HG03066 (cell line): ENCODE data around the gene SIGLEC9.

Source experiments
- ATAC-seq: cut with Tn5 transposase; IDR thresholded peaks from one replicate; pipeline ENCODE4 v1.9.1; 2021; ENCODE audit warnings: low read depth; ENCODE audit not compliant: unreplicated experiment

The SIGLEC9 gene

DNA sequence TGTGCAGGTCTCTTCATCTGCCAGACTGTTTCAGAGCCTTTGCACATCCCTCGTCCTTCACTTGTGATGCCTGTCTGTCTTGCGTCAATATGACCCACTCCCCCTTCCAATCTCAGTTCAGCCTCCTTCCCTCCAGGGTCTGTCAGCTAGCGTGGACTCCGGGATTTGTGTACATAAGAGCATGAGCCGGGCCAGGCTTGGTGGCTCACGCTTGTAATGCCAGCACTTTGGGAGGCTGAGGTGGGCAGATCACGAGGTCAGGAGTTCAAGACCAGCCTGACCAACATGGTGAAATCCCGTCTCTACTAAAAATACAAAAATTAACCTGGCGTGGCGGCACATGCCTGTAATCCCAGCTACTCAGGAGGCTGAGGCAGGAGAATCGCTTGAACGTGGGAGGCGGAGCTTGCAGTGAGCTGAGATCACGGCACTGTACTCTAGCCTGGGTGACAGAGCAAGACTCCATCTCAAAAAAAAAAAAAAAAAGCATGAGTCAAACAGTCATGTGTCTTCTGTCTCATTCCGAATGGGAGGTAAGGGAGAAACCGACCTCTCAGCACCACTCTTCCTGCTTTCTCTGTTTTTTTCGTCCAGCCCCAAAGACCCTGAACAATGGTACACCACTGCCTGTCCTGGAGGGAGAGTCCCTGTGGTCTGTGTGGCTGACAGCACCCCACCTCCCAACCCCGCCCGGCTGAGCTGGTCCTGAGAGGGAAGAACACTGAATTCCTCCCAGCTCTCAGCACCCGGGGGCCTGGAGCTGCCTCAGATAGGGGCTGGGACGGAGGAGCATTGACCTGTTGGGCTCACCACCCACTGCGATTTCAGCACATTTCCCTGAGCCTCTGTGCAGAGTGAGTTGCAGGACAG lies 2.4 kb upstream of the SIGLEC9 start:
- ATAC-seq, result no peak

DNA sequence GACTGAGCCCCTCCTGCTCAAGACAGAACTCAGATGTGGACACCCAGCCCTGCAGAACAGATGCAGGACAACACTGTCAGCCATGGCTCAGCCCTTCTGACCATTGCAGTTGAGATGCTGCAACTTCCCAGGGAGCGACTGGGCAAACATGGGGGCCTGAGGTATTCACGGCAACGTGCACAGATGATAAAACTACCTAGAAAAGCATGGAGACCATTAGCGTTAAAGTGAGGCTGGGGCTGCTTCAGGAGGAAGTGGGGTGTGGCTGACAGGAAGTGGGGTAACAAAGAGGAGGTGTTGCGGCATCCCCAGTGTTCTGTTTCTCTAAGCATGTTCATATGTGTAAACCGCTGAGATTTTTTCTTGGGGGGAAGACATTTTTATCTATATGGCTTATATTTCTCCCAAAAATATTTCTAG lies 1.3 kb upstream of the SIGLEC9 start:
- ATAC-seq, result no peak

DNA sequence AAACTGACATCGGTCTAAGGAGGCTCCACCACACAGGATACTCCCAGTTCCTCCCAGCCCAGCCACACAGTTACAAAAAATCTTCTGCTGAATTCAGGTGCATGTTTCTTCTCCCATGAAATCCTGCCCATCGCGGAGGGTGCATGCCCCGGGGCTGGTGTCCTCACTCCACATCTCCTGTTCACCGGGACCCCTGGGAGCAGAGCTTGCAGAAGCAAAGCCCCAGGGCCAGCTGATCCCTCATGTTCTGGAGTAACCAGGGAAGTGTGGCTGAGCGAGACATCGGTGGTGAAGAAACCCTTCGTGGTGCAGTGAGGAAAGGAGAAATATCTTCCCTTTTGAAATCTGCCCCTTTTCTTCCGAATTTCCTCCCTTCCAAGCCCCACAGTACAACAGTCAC lies 904 bp upstream of the SIGLEC9 start:
- ATAC-seq, result no peak

DNA sequence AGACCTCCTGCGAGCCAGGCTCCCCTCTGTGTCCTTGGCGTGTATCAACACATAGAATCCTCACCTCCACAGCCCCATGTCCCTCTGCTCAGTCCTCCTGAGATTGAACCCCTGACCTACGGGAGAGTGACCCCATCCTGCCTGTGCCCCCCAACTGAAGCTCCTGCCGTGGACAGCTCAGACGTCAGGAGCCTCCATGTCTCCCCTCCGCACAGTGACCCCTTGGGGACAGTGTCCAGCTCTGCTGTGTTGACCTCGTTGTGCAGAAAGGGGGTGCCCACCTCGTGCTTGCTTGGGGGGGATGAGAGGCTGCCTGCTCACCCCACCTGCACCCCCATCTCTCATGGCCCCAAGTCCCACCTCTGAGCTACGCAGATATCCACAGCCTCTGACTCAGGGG lies 490 bp upstream of the SIGLEC9 start:
- ATAC-seq, result no peak

DNA sequence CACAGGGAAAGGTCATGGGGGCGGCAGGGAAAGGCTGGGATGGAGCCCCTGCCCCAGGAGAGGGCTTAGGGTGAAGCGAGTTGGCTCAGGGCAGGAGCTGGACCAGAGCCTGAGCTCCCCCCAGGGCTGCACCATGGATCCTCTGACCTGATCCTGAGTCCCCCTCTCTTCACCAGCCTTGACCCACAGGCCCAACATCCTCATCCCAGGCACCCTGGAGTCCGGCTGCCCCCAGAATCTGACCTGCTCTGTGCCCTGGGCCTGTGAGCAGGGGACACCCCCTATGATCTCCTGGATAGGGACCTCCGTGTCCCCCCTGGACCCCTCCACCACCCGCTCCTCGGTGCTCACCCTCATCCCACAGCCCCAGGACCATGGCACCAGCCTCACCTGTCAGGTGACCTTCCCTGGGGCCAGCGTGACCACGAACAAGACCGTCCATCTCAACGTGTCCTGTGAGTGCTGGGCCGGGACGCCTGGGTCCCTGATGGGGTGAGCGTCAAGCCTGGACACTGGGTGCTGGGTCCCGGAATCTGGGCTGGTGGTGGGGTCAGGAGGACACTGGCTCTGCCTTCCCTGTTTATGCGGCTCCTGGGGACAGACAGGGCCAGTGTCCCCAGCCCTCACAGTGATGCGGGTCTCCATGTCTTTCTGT lies 842 bp downstream of the SIGLEC9 start:
- no peak for ATAC-seq

DNA sequence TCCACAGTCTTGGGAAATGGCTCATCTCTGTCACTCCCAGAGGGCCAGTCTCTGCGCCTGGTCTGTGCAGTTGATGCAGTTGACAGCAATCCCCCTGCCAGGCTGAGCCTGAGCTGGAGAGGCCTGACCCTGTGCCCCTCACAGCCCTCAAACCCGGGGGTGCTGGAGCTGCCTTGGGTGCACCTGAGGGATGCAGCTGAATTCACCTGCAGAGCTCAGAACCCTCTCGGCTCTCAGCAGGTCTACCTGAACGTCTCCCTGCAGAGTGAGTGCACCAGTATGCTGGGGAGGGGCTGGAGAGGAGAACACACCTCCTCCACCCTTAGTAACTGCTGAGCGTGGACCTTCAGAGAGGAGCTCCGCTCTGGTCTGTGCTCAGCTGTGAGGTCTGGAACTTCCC lies 2.3 kb downstream of the SIGLEC9 start:
- no peak for ATAC-seq

DNA sequence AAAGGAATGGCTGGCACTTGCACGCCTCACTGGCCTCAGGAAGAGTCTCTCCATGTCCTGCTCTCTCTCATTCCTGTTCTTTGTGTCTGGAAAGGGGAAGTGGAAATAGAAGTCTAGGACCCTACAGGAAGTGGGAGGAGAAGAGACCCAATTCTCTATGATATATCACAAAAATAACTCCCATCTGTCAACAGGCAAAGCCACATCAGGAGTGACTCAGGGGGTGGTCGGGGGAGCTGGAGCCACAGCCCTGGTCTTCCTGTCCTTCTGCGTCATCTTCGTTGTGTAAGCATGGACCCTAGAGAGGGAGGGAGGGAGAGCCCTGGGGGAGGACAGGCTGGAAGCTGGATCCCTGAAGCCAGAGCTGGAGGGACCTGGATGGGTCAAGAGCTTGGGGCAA lies 3.0 kb downstream of the SIGLEC9 start:
- no peak for ATAC-seq

DNA sequence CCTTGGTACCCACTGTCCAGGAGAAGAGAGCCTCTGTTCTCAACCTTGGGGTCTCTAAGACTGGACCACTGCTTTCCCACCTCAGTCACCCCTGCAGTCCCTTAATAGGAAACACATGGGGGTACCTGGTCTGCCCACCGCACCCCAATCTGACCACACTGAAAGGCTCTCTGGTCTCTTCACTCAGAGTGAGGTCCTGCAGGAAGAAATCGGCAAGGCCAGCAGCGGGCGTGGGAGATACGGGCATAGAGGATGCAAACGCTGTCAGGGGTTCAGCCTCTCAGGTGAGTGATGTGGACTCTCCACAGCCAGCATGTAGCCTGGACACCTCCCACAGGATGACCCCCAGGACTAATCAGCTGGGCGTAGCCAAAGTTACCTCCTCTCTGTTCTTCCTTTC lies 3.5 kb downstream of the SIGLEC9 start:
- ATAC-seq, result no peak

DNA sequence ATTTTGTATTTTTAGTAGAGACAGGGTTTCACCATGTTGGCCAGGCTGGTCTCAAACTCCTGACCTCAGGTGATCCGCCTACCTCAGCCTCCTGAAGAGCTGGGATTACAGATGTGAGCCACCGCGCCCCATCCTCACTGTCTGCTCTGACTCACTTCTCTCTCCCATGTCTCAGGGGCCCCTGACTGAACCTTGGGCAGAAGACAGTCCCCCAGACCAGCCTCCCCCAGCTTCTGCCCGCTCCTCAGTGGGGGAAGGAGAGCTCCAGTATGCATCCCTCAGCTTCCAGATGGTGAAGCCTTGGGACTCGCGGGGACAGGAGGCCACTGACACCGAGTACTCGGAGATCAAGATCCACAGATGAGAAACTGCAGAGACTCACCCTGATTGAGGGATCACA lies 5.0 kb downstream of the SIGLEC9 start:
- ATAC-seq, result no peak

DNA sequence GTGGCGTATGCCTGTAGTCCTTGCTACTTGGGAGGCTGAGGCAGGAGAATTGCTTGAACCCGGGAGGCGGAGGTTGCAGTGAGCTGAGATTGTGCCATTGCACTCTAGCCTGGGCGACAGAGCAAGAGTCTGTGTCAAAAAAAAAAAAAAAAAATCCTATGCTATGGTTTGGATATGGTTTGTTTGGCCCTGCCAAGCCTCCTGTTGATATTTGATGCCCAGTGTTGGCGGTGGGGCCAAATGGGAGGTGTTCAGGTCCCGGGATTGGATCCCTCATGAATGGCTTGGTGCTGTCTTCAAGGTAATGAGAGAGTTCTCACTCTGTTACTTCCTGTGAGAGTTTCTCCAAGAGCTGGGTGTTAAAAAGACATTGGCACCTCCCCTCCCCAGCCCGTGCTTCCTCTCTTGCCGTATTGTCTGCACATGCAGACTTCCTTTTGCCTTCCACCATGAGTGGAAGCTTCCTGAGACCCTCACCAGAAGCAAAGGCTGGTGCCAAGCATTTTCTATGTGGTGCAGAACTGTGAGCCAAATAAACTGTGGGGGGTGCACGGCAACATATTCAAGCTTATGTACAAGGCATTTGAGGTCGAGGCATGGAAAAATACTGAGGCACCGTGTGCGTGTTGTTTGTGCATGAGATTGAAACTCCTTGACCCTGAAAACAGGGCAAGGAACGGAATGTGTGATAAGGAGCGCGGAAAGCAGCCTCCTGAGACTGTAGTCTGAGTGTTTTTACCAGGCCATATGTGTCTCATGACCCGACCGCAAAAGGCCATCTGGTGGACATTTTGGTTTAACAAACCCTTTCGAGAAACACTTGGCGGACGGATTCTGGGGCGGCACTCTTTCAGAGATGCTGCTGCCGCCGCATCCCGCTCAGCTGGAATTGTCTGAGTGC lies 7.3 kb downstream of the SIGLEC9 start:
- no peak for ATAC-seq

DNA sequence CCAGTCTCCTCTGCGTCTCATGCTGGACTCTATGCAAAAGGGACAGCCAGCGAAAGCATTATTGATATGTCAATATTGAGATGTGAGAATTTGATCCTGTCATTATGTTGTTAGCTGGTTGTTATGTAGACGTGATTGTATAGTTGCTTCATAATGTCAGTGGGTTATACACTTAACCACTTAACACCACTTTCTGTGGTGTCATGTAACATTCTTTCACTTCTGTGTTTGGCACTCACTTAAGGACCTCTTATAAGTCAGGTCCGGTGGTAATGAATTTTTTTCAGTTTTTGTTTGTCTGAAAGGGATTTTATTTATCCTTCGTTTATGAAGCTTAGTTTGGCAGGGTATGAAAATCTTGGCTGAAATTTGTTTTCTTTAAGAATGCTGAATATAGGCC lies 10.3 kb downstream of the SIGLEC9 start:
- no peak for ATAC-seq

DNA sequence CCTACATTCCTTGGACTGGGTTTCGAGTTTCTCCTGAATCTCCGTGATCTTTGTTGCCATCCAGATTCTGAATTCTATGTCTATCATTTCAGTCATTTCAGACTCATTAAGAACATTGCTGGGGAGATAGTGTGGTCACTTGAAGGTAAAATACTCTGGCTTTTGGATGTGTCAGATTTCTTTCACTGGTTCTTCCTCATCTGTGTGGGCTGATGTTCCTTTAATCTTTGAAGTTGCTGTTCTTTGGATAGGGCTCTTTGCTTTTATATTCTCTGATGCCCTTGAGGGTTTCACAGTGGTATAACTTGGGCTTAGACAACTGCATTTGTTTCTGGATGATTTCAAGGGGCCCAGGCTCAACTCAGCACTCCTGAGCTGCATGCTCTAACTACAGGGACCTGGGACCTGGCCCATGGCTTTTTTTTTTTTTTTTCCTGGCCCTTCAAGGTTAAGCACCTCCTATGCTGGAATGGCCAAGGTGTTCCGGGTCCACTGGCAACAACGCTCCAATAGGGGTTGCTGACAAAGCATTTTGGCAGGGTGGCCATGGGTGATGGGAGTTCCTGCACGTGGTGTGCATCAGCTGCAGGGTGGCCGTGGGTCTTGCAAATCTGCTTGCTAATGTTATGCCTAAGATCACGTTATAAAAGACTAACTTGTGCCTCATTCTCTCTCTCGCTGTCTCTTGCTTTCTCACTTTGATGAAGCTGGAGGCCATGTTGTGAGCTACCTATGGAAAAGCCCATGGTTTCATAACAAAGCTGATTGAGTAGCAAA lies 11.5 kb downstream of the SIGLEC9 start:
- no peak for ATAC-seq

DNA sequence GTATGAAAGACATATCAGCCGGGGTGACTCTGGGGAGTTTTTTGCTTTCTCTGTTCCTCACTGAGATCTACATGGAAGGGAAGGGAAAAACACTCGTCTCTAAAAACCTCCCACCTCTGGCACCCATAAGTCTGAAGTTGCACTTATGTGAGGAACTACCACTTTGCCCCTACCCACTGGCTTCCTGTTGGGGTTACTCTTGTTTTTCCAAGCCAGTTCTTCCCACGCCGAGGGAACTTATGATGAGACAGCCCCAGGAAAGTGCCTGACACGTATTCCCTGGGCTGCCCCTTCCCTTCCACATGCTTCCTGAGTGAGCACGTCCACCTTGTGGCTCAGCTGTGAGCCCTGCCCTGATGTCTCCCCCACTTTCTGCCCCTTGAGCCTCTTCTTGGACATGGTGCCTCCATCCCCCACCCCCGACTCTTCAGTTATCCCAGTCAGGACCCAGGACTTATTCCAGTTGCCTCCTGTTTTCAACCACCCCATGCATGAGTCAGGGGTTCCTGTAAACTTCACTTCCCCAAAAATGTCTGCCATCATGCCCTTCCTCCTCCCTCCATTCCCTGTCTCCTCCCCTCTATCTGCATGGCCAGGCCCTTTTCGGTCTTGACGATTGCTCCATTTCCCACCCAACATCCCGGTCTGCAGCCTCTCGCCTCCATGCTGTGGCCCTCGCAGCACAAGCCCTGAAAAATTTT lies 12.3 kb downstream of the SIGLEC9 start:
- no peak for ATAC-seq

DNA sequence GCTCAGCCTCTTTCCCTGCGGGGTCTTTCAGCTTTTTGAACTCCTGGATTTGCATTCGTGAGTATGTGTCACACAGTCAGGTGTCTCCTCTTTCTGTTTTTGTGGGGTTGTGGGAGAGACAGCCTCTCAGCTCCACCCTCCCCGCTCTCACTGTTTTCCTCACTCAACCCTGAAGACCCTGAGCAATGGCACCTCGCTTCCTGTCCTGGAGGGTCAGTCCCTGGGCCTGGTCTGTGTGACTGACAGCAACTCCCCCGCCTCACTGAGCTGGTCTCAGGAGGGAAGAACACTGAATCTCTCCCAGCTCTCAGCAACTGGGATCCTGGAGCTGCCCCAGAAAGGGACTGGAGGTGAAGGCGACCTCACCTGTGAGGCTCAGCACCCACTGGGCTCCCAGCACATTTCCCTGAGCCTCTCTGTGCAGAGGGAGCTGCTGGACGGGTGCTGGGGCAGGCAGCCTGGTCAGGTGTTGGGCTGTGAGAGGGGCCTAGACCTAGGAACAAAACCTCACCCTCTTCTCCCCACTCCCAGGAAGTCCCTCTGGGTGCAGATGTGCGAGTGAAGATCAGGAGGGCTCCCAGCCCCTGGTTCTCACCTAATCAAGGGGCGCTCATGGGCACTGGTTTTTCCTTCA lies 13.2 kb downstream of the SIGLEC9 start:
- no peak for ATAC-seq

DNA sequence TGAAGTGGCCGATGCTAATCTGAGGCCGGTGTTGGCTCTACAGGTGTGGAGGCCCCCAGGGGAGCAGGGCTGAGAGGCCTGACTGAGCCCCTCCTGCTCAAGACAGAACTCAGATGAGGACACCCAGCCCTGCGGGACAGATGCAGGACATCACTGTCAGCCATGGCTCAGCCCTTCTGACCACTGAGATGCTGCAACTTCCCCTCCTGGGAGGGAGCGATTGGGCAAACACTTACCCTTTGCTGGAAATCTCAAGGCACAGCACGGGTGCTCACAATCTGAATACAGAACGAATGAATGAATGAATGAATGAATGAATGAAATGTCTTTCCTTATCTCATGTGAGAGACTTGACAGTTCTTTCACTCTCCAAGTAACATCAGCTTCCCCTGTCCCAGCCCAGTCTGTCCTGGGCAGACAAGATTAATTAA lies 13.9 kb downstream of the SIGLEC9 start:
- no peak for ATAC-seq

DNA sequence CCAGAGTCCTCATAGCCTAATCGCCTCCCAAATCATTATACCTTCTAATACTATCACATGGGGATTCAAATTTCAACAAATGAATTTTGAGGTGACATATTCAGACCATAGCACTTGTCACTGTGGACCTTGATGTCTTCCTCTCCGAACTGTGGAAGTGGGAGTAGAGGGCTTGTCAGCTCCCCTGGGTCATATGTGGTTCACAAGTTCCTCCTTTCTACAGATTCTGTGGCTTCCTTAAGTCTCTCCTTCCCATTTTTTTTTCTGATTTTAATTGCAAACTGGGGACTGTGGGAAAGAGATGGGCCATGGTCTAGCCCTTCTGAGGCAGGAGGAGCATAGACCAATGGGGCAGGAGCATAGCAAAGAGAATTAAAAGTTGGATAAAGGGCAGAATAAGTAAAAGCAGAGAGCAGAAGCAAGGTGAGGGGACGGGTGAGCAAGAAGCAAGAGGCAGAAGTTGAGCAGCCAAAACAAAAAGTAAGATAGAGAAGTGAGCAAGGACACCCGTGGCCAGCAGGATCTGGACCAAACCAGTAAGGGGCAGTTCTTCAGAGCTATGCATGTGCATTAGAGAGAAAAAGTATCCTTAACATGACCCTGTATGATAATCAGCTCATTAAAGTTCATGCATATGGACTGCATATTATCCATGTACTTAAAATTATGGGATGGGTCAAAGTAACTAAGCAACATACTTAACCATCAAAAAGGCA lies 14.8 kb downstream of the SIGLEC9 start:
- no peak for ATAC-seq

DNA sequence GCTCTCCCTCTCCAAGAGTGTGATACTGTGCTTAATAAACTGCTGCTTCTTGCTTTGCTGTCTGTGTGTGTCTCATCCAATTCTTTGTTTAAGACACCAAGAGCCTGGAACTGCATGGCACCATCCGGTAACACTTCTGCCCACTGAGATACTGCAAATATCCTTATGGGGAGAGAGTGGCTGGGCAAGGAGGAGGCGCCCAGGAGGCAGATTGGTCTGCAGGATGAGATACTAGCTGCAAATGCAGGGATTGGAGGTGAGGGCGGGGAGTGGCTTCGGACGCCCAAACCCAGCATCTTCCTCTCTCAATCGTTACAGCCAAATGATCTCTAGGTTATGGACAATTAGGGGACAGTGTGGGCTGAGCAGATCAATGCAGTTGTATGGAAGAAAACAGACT lies 15.7 kb downstream of the SIGLEC9 start:
- ATAC-seq, result no peak

DNA sequence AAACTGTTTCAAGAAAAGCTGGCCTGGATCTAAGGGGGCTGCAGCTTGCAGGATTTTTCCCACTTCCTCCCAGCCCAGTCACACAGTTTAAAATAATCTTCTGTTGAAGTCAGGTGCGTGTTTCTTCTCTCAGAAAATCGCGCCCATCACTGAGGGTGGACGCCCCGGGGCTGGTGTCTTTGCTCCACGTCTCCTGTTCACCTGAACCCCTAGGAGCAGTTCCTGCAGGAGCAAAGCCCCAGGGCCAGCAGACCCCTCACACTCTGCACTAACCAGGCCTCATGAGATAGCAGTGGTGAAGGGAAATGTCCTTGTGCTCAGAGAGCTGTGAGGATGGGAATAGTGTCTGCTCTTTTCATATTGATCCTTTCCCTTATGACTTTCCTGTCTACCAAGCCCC lies 16.5 kb downstream of the SIGLEC9 start:
- no peak for ATAC-seq

DNA sequence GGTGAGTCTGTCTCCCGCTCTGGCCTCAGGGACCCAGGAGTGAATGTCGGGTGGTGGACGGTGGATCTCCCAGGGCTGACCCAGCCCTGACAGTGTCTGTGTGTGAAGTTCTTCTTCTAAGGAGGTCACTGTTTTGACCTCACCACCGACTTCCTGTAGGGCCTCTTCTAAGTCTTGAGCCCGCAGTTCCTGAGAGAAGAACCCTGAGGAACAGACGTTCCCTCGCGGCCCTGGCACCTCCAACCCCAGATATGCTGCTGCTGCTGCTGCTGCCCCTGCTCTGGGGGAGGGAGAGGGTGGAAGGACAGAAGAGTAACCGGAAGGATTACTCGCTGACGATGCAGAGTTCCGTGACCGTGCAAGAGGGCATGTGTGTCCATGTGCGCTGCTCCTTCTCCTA lies 17.4 kb downstream of the SIGLEC9 start, which contains the start of gene SIGLEC7:
TSS of gene SIGLEC7 (plus strand) at position 183 of the 400 bp plus-strand sequence. CDS start at position 252, 69 bp downstream.
- ATAC-seq, result no peak
